Measurements from ENCODE around the gene OTOS.
A peak's percentile ranks its signal among the peaks of the same experiment; 100 is the strongest.

OTOS gene

GRCh38 chr2:240140511-240140910, at the start of gene OTOS:
Gene OTOS, minus strand, starts transcription at chr2:240140658. Its CDS starts 332 bp downstream, at chr2:240140326.
- DNase-seq: peak in 2 of 3 experiments; percentile 9 to 79

- DNase-seq: no peak
Observed at GRCh38 chr2:240189686-240190085, 49.2 kb upstream of the OTOS start.

DNA sequence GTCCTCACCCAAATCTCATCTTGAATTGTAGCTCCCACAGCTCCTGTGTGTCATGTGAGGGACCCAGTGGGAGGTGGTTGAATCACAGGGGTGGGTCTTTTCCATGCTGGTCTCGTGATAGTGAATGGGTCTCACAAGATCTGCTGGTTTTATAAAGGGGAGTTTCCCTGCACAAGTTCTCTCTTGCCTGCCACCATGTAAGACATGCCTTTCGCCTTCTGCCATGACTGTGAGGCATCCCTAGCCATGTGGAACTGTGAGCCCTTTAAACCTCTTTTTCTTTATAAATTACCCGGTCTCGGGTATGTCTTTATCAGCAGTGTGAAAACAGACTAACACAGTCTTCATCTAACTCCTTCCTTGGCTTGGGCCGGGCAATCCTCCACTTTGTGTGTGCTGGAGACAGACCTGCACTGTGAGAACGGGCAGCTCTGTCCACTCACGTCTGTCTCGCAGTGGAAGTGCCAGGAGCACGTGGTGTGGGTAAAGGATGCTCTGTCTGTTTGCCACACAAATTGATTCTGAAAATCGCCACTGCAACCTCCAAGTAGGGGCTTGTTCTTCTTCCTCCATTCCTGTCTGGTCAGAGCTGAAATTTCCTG, 47.6 kb upstream of the OTOS start:
- no peak for DNase-seq

DNA sequence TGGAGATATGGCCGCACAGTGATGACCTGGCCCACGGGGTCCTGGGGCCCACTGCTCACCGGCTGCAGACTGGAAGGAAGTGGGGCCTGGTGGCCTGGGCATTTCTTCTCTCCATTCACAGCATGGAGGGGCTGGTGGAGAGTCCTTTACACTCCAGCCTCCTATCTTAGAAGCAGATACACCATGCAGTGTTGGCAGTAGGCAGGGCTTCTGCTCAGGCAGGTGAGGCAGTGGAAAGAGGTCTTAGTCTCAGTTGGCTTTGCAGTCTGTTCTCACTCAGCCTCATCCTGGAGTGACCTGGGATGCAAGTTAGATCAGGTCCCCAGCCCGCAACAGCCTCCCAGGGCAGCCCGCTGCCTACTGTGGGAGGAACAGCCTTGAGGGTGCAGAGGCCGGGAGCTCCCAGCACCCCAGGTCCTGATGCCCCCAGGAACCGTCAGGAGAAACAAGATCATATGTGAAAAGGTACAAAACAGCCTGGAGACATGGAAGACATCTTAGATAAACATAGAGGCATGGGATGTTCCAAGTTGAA, 45.8 kb upstream of the OTOS start:
- DNase-seq: no peak

- no peak for DNase-seq
Observed at GRCh38 chr2:240184656-240185055, 44.2 kb upstream of the OTOS start.

DNA sequence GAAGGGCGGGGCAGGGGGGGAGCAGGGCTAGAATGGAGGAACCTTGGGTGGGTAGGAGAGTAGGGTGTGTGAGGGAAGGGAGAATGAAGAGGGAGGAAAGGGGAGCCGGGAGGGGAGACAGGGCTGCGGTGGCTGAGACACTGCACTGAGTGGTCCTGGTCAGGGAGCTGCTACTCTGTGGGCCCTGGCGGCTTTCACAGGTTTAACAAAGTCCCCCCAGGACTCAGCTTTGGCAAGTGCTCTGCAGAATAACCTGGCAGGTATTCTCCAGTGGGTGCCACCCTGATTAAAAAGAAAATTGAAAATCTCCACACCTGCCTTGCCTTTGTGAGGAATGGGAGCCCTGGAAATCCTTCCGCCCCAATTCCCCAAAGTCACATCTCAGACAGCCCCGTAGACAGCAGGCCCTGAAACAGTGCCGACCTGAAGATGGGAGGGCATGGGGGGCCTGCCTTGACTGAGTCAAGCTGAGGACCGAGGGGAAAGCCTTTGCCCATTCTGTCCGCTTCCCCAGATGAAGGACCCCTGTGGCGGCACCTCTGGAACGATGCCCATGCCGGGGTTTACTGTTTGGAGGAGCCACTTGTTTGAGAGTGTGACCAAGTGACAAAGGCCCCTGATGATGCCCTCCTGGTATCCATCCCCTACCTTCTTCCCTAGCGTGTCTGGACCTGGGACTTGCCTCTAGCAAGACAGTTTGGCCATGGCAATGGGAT, 43.6 kb upstream of the OTOS start:
- no peak for DNase-seq

DNA sequence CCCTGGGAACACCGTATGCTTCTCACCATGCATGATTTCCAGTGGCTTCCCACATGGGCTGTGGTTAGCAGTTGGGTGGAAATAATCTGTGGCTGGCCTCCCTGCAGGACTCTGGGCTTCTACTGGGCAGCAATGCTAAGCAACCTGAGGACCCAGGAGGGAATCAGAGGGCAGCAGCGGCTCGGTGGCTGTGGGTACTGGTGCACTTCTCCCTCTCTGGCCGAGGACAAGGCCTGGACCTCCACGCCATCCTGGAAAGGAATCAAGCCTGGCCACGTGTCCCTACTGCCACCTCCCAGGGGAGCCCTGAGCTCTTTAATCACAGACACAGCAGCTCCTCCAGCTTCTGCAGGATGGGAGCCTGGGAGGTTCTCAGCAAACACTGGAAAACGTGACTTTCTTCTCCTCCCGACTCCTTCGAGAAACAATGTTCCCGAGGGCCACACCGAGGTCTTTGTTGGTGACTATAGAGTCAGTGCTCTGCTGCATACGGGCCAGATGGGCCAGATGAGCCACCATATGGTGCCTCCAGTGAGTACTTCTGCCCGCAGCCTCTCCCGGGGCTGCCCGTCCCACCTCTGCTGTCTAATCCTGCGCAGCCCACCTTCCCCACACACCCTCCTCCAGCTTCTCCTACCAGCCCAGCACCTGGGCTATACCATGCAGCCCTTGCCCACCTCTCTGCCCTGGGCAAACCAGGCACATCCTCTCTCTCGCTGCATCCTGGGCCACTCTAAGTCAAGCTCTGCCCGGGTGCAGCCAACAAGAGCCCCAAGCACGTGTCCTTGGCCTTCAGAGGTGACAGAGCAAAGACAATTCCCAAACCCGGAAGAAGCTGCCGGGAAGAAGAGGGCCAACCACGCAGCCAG, 42.8 kb upstream of the OTOS start:
- DNase-seq: no peak

DNA sequence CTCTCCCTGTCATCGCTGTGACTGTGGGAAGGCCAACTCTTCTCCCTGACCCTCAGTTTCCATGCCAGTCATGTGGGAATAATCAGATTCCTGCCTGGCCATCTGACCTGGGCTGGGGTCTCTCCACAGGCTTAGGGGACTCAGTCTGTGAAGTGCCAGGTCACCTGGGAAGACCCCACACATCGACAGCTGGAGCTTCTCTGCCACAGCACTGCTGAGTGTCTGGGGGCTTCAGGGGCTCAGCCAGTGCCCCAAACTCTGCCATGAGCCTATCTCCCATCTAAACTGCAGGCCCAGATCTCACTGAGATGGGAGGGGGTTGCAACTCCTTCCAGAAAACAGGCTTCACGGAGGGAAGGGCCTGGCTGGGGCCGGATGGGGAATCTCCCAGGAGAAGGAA, 42.0 kb upstream of the OTOS start:
- no peak for DNase-seq

DNA sequence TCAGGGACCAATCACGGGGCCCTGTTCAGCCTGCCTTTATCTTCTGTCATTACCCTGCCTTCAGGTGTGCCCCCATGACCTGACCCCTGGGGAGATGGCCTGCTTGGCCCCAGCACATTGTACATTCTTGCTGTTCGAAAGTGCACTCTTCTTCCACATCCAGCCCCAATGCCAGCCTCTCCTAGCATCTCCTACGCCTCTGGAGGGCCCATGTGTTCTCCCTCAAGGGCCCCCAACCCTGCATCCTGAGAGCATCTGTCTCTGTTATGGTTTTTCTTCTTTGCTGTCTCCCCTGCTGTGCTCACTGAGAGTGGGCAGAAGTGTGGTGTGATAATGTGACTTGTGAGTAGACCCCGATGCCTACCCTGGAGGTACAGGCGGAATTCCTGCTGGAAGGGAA, 41.5 kb upstream of the OTOS start:
- DNase-seq: no peak

- no peak for DNase-seq
Observed at GRCh38 chr2:240179941-240180666, 39.6 kb upstream of the OTOS start.

- DNase-seq: peak in 1 of 3 experiments; percentile 31
Observed at GRCh38 chr2:240179186-240179815, 38.8 kb upstream of the OTOS start.

- no peak for DNase-seq
Observed at GRCh38 chr2:240178564-240178963, 38.1 kb upstream of the OTOS start.

GRCh38 chr2:240174496-240174895, 34.0 kb upstream of the OTOS start:
- DNase-seq: no peak

- no peak for DNase-seq
Observed at GRCh38 chr2:240172071-240172895, 31.8 kb upstream of the OTOS start.

DNA sequence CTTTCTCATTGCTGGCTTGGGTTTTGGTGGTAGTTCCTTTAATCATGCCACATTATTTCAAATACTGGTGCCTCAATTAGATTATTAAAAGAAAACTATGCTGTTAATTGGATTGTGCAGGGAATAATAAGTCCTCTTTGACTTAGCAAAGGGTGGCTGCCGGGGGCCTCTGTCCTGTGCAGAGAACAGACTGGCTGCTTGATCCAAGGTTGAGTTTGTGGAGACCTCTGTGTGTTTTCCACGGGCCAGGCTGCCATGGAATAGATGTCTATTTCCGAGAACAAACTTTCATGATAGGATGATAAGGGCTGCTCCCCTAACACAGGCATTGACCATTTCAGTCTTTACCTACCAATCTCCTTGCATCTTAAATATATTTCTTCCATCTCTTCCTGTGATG, 30.4 kb upstream of the OTOS start:
- DNase-seq: no peak

DNA sequence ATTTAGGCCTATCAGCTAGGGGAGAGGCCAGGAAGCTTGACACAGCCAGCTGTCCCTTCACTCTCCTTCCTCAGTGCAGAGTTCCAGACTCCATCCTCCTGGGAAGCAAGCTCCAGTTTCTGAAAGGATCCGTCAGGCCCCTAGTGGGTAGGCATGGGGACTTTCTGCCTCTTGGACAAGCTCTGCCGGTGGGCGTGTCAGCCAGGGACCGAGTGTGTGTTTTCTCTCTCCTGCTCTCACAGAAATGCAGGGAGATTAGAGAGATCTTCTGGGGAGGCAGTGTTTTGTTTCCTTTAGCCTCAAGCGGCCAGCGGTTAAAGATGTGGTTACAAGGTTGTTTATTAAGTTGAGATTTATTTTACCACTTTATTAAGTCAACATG, 29.9 kb upstream of the OTOS start:
- DNase-seq: peak in 1 of 3 experiments; percentile 5

GRCh38 chr2:240169486-240170353, 29.3 kb upstream of the OTOS start:
- no peak for DNase-seq

DNA sequence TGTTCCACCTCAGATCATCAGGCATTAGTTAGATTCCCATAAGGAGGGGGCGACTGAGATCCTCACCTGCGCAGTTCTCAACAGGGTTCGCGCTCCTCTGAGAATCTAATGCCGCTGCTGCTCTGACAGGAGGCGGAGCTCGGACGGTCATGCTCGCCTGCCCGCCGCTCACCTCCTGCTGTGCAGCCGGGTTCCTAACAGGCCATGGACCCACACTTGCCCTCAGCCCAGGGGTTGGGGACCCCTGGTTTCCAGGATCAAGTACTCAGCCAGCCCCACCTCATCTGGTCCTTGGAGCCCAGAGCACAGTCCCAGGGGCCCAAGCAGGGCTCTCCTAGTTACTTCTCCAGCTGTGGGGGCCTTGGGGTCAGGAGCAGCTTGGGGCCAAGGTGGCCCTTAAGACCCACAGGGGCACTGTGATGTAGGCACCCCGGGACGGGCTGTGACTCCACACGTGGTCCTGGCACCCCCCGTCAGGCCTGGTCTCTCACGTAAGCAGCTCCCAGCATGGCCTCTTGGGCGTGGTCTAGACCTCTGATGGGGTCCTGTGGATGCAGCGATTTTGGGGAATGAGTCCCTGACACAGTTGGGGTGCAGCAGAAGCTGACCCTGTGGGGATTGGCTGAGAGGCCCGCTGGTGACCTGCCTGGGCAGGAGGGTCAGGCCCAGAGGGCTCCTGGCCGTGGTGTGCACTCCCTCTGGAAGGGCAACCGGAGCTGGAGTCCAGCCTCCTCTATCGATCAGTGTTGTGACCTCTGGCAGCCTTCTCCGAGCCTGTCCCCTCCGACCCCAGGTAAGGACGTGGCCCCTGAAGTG, 28.3 kb upstream of the OTOS start:
- no peak for DNase-seq

- no peak for DNase-seq
Observed at GRCh38 chr2:240168041-240168440, 27.6 kb upstream of the OTOS start.

- no peak for DNase-seq
Observed at GRCh38 chr2:240167588-240167880, 27.1 kb upstream of the OTOS start.
